ENCODE data around the gene CCDC171.

GRCh38 chr9:15741015-15741414, 188.2 kb downstream of the CCDC171 start:
- TF ChIP-seq TBP (CRISPR knock-in tag; IDR thresholded peaks at IDR 0.05): no peak
- TF ChIP-seq MEIS1 (CRISPR knock-in tag; IDR thresholded peaks at IDR 0.05; ENCODE audit: borderline replicate concordance): no peak
- no peak for TF ChIP-seq KDM1A (CRISPR knock-in tag; IDR thresholded peaks at IDR 0.05)
- TF ChIP-seq ELF1 (CRISPR knock-in tag; IDR thresholded peaks at IDR 0.05): no peak
- TF ChIP-seq AGO1 (IDR thresholded peaks at IDR 0.05; ENCODE audit: low read depth, low read length, poor library complexity, severe bottlenecking): no peak
- no peak for TF ChIP-seq SPEN (CRISPR knock-in tag; IDR thresholded peaks at IDR 0.05; ENCODE audit: low read depth)

Data from HepG2 (cell line).